Measurements from ENCODE around the gene DHX57. TPM values are rescaled to one million over a fixed set of nuclear protein-coding genes. Genes with fewer than 3 reads are reported as not detected.

Gene DHX57
- total RNA-seq, 1 experiment from 2014 or later = 27.5 TPM

GRCh38 chr2:38875227-38875575 lies 533 bp downstream of the DHX57 start:
- H4K5ac ChIP-seq (ENCODE audit: insufficient read length, low read depth, low read length) = no peak overlapping the region
- no peak overlapping the region for H2BK12ac ChIP-seq (ENCODE audit: insufficient read length, low read depth, low read length)
- DNase-seq = no peak
- H3K27me3 Mint-ChIP-seq (ENCODE audit: low read depth) = no peaks in the 10 kb centered on the region
- H3K4me1 Mint-ChIP-seq = peaks cover 15 to 17% of the 10 kb centered on the region in 2 experiments
- H3K27ac Mint-ChIP-seq = peak overlapping the region; percentile 37 to 97 (median 92)
- WGBS (ENCODE audit: extremely low coverage, insufficient read length, low lambda C conversion rate) = no CpG with 5 or more reads among the region's 10 CpGs
- no peak for TF ChIP-seq CTCF (conservative IDR thresholded peaks at IDR 0.05)
- H3K4ac ChIP-seq (ENCODE audit: low read depth, low read length) = no peak overlapping the region
- H2BK5ac ChIP-seq (ENCODE audit: insufficient read length, low read length) = no peak overlapping the region
- H3K23me2 ChIP-seq (ENCODE audit: insufficient read length, low read depth, low read length, poor library complexity, severe bottlenecking) = peaks cover 13% of the 10 kb centered on the region
- peaks cover 2 to 15% (median 11%) of the 10 kb centered on the region in 3 experiments; a peak in 6 of 7 replicates for H3K36me3 Mint-ChIP-seq (ENCODE audit: insufficient read depth in 1 of 3, low read depth in 3 of 3)
- no peak overlapping the region for H2AFZ ChIP-seq (ENCODE audit: low read length)
- H4K20me1 ChIP-seq (ENCODE audit: control insufficient read depth, insufficient read depth, insufficient read length) = peaks cover 2% of the 10 kb centered on the region
- H2AK5ac ChIP-seq (ENCODE audit: insufficient read length, low read length) = no peak overlapping the region
- no peak overlapping the region for H3K56ac ChIP-seq (ENCODE audit: insufficient read length, low read depth, low read length)
- no peak overlapping the region for H4K91ac ChIP-seq (ENCODE audit: insufficient read length, low read depth, low read length)
- H3K27me3 ChIP-seq (ENCODE audit: insufficient read depth, low read length) = no peaks in the 10 kb centered on the region
- H3K4me3 Mint-ChIP-seq = peak overlapping the region; percentile 96 to 99
- no peak overlapping the region for H3K18ac ChIP-seq (ENCODE audit: insufficient read length, low read depth, low read length)
- no peaks in the 10 kb centered on the region for H3K79me1 ChIP-seq (ENCODE audit: insufficient read depth, low read depth, low read length, poor library complexity, severe bottlenecking)
- H2BK120ac ChIP-seq (ENCODE audit: low read depth, low read length, poor library complexity, severe bottlenecking) = no peak overlapping the region
- H3K23ac ChIP-seq (ENCODE audit: insufficient read length, low read depth, low read length) = no peak overlapping the region
- no peak overlapping the region for H2BK20ac ChIP-seq (ENCODE audit: low read depth, low read length, poor library complexity, severe bottlenecking)
- H3K79me2 ChIP-seq (ENCODE audit: insufficient read depth, low read length) = peaks cover 2% of the 10 kb centered on the region; the same call in 1 of the 2 replicates
- H3K9me3 Mint-ChIP-seq = peaks cover 0 to 10% of the 10 kb centered on the region in 2 experiments; a peak in 3 of 5 replicates
- peak overlapping the region; percentile 27; the same call in 1 of the 2 replicates for H3K14ac ChIP-seq (ENCODE audit: insufficient read depth, low read length)
- peak overlapping the region; percentile 25 for H3K9ac ChIP-seq (ENCODE audit: extremely low read depth, insufficient read length, low read length)
- no peak overlapping the region for H3K27ac ChIP-seq (ENCODE audit: insufficient read length, low read depth, low read length)
- no peak overlapping the region for H2BK15ac ChIP-seq (ENCODE audit: low read depth, low read length)
- no peaks in the 10 kb centered on the region for H3K9me3 ChIP-seq (ENCODE audit: control insufficient read depth, low read depth, low read length)
- peak overlapping the region; percentile 78 for H3K4me2 ChIP-seq (ENCODE audit: insufficient read depth, insufficient read length, low read length)
- no peak overlapping the region for H3T11ph ChIP-seq (ENCODE audit: low read length)
- H3K4me1 ChIP-seq (ENCODE audit: insufficient read depth, low read length) = no peaks in the 10 kb centered on the region
- H4K8ac ChIP-seq (replicated peaks; ENCODE audit: insufficient read length, low read depth, low read length) = no peak overlapping the region

Data from H9 (cell line).